Transverse colon (tissue), 4 donors: ENCODE results near the gene GAB3. TPM values are rescaled to one million over a fixed set of nuclear protein-coding genes. Genes with fewer than 3 reads are reported as not detected.
"Not testable (repeated sequence)": the region's sequence is repeated elsewhere in the genome, so short reads cannot be mapped to it uniquely, and the experiment has no call there.

ENCODE experiments used
- DNase-seq: peaks from one replicate; pipeline ENCODE4 v3.0.0-alpha.2; 2019
- H3K27ac ChIP-seq, 4 donors: fragments of 200-600 bp; sonication (generic); 2 replicates each; pipeline ENCODE4 v1.5.1; 2016 to 2018; ENCODE audit warnings: inconsistent platforms in 4 of 4
- H3K27me3 ChIP-seq: fragments of 200-600 bp; sonication (generic); 2 replicates; pipeline ENCODE4 v1.5.1; 2017; ENCODE audit warnings: inconsistent platforms
- H3K36me3 ChIP-seq, 4 donors: fragments of 200-600 bp; sonication (generic); 2 replicates each; pipeline ENCODE4 v1.5.1; 2017 to 2019; ENCODE audit warnings: inconsistent platforms in 4 of 4
- H3K4me1 ChIP-seq, 4 donors: fragments of 200-600 bp; sonication (generic); 2 replicates each; pipeline ENCODE4 v1.5.1; 2017 to 2020; ENCODE audit warnings: inconsistent platforms in 4 of 4
- H3K4me3 ChIP-seq, 4 donors: fragments of 200-600 bp; sonication (generic); 1 replicate in 1 of 4; 2 replicates in 3 of 4; pipeline versions ENCODE4 v1.5.1 to v1.6.1; 2017 to 2019; ENCODE audit warnings: inconsistent platforms in 4 of 4
- H3K9me3 ChIP-seq, 2 donors: fragments of 200-600 bp; sonication (generic); 2 replicates each; pipeline ENCODE4 v1.5.1; 2017 to 2019; ENCODE audit warnings: inconsistent platforms in 2 of 2
- CTCF ChIP-seq, 5 experiments: fragments of 200-600 bp in 3 of 5; fragments of 450-650 bp in 2 of 5; sonication (generic) in 3 of 5; IDR thresholded peaks; 1 replicate in 2 of 5; 2 replicates in 3 of 5; pipeline ENCODE4 v1.5.1; 2016 to 2017; ENCODE audit warnings: antibody characterized with exemption in 5 of 5, inconsistent platforms in 3 of 5, mild to moderate bottlenecking in 2 of 5, moderate library complexity in 1 of 5
- EP300 ChIP-seq: sonication (generic); formaldehyde crosslinking; IDR thresholded peaks from one replicate; pipeline ENCODE4 v1.6.1; 2017; ENCODE audit warnings: antibody characterized with exemption, low read depth
- POLR2A ChIP-seq: fragments of 450-650 bp; IDR thresholded peaks from one replicate; pipeline ENCODE4 v1.6.1; 2016; ENCODE audit warnings: antibody characterized with exemption, mild to moderate bottlenecking, moderate library complexity
- POLR2AphosphoS5 ChIP-seq, 3 donors: sonication (generic); formaldehyde crosslinking; IDR thresholded peaks; one replicate each; pipeline ENCODE4 v1.6.1; 2016; ENCODE audit warnings: antibody characterized with exemption in 3 of 3
- WGBS, 2 donors: methylation state at CpG; one replicate each; pipeline ENCODE4 v1.1.5; 2018; ENCODE audit warnings: low coverage in 1 of 2; 5-methylcytosine and 5-hydroxymethylcytosine counted together
- in situ Hi-C, 4 donors: fragments of 200-750 bp; cut with MboI; loops; one replicate each; pipeline versions ENCODE4 v1.15.0 to v1.15.1; 2017; ENCODE audit warnings: low sequenced_read_pairs in 3 of 4, low pct_ligation_motif_present in 1 of 4, low pct_unique_long_range_greater_than_20kb in 1 of 4
- intact Hi-C: fragments of 100-400 bp; cut with DNase I; formaldehyde crosslinking; loops from one replicate; pipeline ENCODE4 v1.15.1; 2023; ENCODE audit warnings: low total_unique reads
- total RNA-seq, 4 donors: library from RNA; depleted of rRNA; stranded (reverse); fragments of >200 nt; gene quantifications; one replicate each; pipeline ENCODE4 v1.1.0, GENCODE V29; 2016

The GAB3 gene
- total RNA-seq, 4 donors from 2014 or later = 0.37 to 4.4 (median 3.0) TPM

- Histone ChIP-seq H3K4me1 (no peaks in the 10 kb centered on the region), H3K9me3 (no peaks in the 10 kb centered on the region), H3K27me3 (no peaks in the 10 kb centered on the region), H3K36me3 (no peaks in the 10 kb centered on the region), H3K4me3 (no peak overlapping the region), H3K27ac (no peak overlapping the region)
- in situ Hi-C loops = no loop called here
- intact Hi-C loops = no loop called here
- 90% methylated on average over 10 of the region's 10 CpGs; no CpG with 5 or more reads in 1 of the 2 donors for WGBS, 2 donors
- TF ChIP-seq POLR2AphosphoS5 (IDR thresholded peaks at IDR 0.05) = no peak
- TF ChIP-seq EP300 = no peak
- no peak for TF ChIP-seq POLR2A
- no peak for TF ChIP-seq CTCF (IDR thresholded peaks at IDR 0.05)
- DNase-seq = no peak
Measured at GRCh38 chrX:154654372-154654771, 96.5 kb downstream of the GAB3 start.

GRCh38 chrX:154653413-154653812 lies 97.5 kb downstream of the GAB3 start, which contains the start of gene CTAG2:
Gene CTAG2 (minus strand): TSS chrX:154653579. CDS start chrX:154653515, 64 bp downstream.
- intact Hi-C loops, in situ Hi-C loops, H3K4me1 ChIP-seq, H3K9me3 ChIP-seq, H3K27me3 ChIP-seq, H3K36me3 ChIP-seq, H3K27ac ChIP-seq, DNase-seq, H3K4me3 ChIP-seq: not testable (repeated sequence)
- WGBS, 2 donors = no CpG with 5 or more reads among the region's 27 CpGs

GRCh38 chrX:154653048-154653401 lies 97.9 kb downstream of the GAB3 start:
- H3K4me3 ChIP-seq = no peak overlapping the region
- H3K36me3 ChIP-seq = no peaks in the 10 kb centered on the region
- no peak for DNase-seq
- TF ChIP-seq EP300 (no peak), POLR2A (no peak), CTCF (IDR thresholded peaks at IDR 0.05) (no peak), POLR2AphosphoS5 (IDR thresholded peaks at IDR 0.05) (no peak)
- no peak overlapping the region for H3K27ac ChIP-seq
- no peaks in the 10 kb centered on the region for H3K9me3 ChIP-seq
- intact Hi-C loops = no loop called here
- in situ Hi-C loops = no loop called here
- WGBS, 2 donors = 96% methylated on average over 16 of the region's 23 CpGs; no CpG with 5 or more reads in 1 of the 2 donors
- no peaks in the 10 kb centered on the region for H3K27me3 ChIP-seq
- no peaks in the 10 kb centered on the region for H3K4me1 ChIP-seq

GRCh38 chrX:154652311-154653047 lies 98.4 kb downstream of the GAB3 start:
- Histone ChIP-seq H3K4me3 (no peak overlapping the region), H3K36me3 (no peaks in the 10 kb centered on the region), H3K4me1 (no peaks in the 10 kb centered on the region), H3K27me3 (no peaks in the 10 kb centered on the region), H3K9me3 (no peaks in the 10 kb centered on the region), H3K27ac (no peak overlapping the region)
- intact Hi-C loops = no loop called here
- WGBS, 2 donors = 94% methylated on average over 24 of the region's 30 CpGs; no CpG with 5 or more reads in 1 of the 2 donors
- DNase-seq = no peak
- in situ Hi-C loops = no loop called here
- TF ChIP-seq POLR2AphosphoS5 (IDR thresholded peaks at IDR 0.05) = no peak

- no peaks in the 10 kb centered on the region for H3K4me1 ChIP-seq
- H3K27ac ChIP-seq = no peak overlapping the region
- in situ Hi-C loops (no loop called here), intact Hi-C loops (no loop called here)
- TF ChIP-seq EP300 (no peak), CTCF (IDR thresholded peaks at IDR 0.05) (no peak), POLR2A (no peak), POLR2AphosphoS5 (IDR thresholded peaks at IDR 0.05) (no peak)
- WGBS, 2 donors = 74% methylated on average over 13 of the region's 13 CpGs; no CpG with 5 or more reads in 1 of the 2 donors
- DNase-seq = no peak
- no peaks in the 10 kb centered on the region for H3K27me3 ChIP-seq
- no peaks in the 10 kb centered on the region for H3K9me3 ChIP-seq
- no peak overlapping the region for H3K4me3 ChIP-seq
- no peaks in the 10 kb centered on the region for H3K36me3 ChIP-seq
Measured at GRCh38 chrX:154650221-154650510, 100.7 kb downstream of the GAB3 start.
